Subcutaneous adipose tissue (tissue), 4 donors: ENCODE data around the gene THSD4. TPM values are rescaled to one million over a fixed set of nuclear protein-coding genes. Genes with fewer than 3 reads are reported as not detected.

ENCODE experiments used
- CTCF ChIP-seq: fragments of 450-650 bp; IDR thresholded peaks from one replicate; pipeline ENCODE4 v1.5.1; 2016; ENCODE audit warnings: low read depth, mild to moderate bottlenecking, control low read depth, antibody characterized with exemption, moderate library complexity
- total RNA-seq, 4 donors: library from RNA; depleted of rRNA; stranded (reverse); fragments of >200 nt; gene quantifications; one replicate each; pipeline ENCODE4 v1.1.0, GENCODE V29; 2016

The THSD4 gene
- total RNA-seq, 4 donors from 2014 or later: 0.17 to 0.94 (median 0.63) TPM

- no peak for TF ChIP-seq CTCF
Measured at GRCh38 chr15:71817351-71817750, 702.1 kb downstream of the THSD4 start.

- TF ChIP-seq CTCF: no peak
Measured at GRCh38 chr15:71820127-71820526, 704.9 kb downstream of the THSD4 start.

- TF ChIP-seq CTCF: no peak
Measured at GRCh38 chr15:71821547-71822129, 706.4 kb downstream of the THSD4 start.

- no peak for TF ChIP-seq CTCF
Measured at GRCh38 chr15:71822890-71823630, 707.8 kb downstream of the THSD4 start.

- TF ChIP-seq CTCF: no peak
Measured at GRCh38 chr15:71823801-71824200, 708.5 kb downstream of the THSD4 start.

- TF ChIP-seq CTCF: no peak
Measured at GRCh38 chr15:71825021-71825730, 709.9 kb downstream of the THSD4 start.

GRCh38 chr15:71826196-71826595, 710.9 kb downstream of the THSD4 start:
- no peak for TF ChIP-seq CTCF
